GM19395 (cell line): ENCODE measurements around the gene CRNKL1.
A peak's percentile ranks its signal among the peaks of the same experiment; 100 is the strongest.

ENCODE experiments used
- ATAC-seq: cut with Tn5 transposase; IDR thresholded peaks from one replicate; pipeline ENCODE4 v1.9.1; 2021; ENCODE audit warnings: mild to moderate bottlenecking, moderate library complexity; ENCODE audit not compliant: unreplicated experiment

CRNKL1 gene

DNA sequence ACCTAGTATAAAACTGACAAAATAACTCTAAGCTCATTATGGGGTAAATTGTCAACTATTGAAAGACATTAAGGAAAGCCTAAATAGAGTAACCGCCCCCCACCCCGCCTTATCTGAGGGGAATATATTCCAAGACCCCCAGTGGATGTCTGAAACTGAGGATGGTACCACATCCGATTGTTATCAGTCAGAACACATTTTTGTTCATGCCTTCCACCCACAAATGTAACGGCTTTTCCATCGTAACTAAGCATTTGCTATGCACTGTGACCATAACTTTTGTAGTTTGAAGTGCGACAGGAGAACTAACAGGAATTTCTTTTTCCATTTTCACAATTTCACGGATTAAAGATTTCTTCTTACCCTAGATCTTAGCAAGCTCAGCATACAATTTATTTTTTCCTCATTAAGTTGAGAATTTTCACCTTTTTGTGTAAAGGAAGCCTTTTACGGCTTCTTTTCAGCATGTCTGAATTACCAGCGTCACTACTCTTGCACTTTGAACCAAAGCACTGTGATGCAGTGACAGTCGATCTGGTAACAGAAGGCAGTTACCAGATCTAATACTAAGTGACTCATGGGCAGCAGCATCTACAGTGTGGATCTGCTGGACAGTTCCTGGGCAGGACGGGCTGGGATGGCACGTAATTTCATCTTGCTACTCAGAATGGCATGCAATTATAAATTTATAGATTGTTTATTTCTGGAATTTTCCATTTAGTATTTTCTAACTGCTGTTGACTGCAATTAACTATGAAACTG, 11.9 kb upstream of the CRNKL1 start:
- ATAC-seq = no peak

- no peak for ATAC-seq
Observed at GRCh38 chr20:20060234-20060998, 8.2 kb upstream of the CRNKL1 start.

DNA sequence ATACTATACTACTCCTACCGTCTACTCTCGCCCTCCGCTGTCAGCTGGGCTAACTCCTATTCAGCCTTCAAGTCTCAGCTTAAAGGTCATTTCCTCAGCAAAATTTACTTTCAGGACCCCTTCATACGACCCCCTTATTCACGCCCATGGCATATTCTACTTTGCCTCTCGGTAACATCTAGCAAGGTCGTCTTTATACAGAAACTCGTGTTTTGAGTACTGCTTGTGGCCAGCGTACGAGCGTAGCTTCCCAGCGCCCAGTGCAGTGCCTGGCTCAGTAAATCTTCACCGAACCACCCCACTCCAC, 546 bp downstream of the CRNKL1 start:
- ATAC-seq = peak; percentile 1

DNA sequence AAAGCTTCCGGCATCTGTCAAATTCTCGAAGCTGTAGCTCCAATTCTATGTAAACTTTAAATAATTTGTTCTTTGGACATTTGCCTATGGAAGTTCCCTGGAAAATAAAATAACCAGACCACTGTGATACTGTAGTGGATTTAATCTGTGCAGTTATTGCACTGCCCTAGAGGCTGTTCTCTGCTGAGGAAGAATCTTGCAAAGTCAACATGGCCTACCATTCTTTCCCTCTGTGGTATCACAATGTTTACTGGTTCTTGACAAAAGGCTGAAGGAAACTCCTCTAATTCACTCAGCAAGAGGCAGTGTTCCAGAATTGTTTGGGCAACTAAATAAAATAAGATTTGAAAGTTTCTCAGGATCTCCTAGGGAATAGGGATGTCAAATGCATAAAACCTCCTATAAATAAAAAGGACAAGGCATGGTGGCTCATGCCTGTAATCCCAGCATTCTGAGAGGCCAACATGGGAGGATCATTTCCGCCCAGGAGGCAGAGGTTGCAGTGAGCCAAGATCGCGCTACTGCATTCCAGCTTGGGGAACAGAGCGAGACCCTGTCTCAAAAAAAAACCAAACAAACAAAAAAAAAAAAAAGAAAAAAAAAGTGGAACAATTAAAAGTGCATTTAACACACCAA, 12.4 kb downstream of the CRNKL1 start:
- no peak for ATAC-seq

- no peak for ATAC-seq
Observed at GRCh38 chr20:20038586-20038985, 13.7 kb downstream of the CRNKL1 start.

GRCh38 chr20:20037960-20038359, 14.3 kb downstream of the CRNKL1 start:
- no peak for ATAC-seq

DNA sequence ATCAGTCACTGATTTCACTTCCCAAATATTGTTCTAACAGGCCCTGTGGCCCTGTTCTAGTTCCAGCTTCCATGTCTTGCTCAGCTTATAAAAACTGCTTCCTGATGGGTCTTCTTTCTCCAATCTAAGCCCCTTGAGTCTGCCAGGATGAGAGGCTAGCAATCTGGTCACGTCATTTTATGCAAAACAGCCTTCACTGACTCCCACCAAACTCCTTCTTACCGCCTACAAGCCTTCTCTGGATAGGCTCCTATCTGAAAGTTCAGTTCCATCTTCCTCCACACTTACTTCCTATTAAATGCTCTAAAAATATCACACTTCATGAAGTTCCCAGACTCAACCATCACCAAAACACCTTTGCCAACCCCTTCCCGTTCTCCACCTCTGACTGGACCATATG, 15.5 kb downstream of the CRNKL1 start:
- no peak for ATAC-seq

- ATAC-seq = no peak
Observed at GRCh38 chr20:20034486-20034885, 17.8 kb downstream of the CRNKL1 start.

DNA sequence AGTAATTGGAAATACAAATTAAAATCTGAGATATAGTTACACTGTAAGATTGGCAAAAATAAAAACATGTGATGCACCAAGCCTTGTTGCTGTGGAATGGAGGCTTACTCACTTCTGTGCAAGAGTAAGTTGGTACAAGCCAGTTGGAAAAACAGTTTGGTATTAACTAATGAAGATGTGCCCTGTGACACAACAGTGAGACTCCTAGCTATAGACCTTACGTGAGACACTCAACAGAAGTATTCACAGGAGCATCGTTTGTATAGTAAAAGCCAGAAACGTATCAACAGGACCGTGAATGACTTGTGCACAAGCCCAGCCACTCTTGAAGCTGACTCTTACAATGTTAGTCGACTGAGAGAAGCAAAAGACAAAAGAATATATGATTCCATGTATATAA, 20.5 kb downstream of the CRNKL1 start:
- ATAC-seq = no peak

- ATAC-seq = no peak
Observed at GRCh38 chr20:20027284-20027683, 25.0 kb downstream of the CRNKL1 start.

DNA sequence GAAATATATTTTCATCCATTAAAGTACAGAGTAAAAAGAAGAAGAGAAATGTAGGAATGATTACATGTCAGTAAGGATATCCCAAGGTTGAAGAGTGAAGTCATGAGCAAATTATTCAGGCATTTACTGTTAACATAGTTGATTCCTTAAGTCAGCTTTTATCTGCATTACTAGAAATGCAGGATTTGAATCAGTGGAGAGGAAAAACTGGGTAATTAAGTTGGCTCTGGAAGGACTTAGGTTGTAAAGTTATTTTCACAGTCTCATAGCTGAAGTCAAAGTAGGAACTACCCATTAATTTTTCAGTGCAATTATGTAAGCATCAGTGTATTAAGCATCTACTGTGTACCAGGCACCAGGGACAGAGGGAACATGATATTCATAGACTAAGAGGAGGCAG, 27.3 kb downstream of the CRNKL1 start:
- no peak for ATAC-seq

GRCh38 chr20:20023395-20023794, 28.9 kb downstream of the CRNKL1 start:
- no peak for ATAC-seq

DNA sequence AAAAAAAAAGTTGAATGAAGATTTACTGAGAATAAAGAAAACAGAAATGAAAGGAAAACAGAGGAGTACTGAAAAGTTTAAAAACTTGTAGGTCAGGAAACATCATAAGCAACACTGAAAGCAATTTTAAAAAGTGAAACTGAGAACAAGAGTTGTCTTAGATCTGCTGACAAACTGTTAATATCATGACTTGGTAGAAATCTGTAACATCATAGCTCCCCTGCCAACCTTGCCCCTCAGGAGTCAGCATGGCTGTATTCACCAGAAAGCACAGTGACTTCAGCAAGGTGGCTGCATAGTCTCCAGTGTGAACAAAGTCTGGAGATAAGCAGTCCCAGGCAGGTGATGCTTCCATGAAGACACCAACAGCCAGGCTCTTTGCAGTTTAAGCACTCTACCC, 29.8 kb downstream of the CRNKL1 start:
- ATAC-seq = peak; percentile 79

DNA sequence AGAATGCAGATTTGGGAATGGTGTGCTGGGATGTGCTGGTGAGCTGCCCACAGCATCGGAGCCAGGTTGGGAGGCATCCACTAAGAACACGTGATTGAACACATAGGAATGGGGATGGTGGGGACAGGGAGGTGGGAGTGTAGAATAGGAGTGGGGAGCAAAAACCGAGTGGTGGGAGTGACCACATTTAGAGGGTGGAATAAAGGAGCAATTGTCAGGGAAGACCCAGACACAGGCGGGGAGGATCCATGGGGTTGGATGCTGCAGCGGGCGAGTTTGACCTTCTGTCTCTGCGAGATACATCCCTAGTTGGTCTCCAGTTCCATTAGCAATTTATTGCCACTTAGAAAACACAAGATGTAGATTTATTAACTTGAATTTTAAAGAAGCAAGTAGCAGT, 30.4 kb downstream of the CRNKL1 start:
- ATAC-seq = no peak

DNA sequence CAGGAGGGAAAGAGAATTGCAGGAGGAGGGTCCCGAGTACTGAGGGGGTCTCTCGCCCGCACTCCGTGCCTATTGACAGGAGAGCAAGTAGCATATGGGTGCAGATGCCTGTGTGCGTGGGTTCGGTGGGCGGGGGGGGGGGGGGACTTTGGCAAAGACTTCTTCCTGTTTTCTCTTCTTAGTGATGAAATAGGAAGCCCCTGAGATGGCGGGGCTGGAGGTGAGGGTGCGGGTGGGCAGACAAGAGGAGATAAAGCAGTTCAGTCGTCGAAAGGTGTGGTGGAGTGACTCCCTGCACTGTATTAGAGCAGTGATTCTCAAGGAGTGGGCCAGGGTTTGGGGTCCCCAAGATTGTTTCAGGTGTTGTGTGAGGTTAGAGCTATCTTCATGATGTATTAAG, 31.4 kb downstream of the CRNKL1 start:
- ATAC-seq = no peak

GRCh38 chr20:20019123-20019522, 33.1 kb downstream of the CRNKL1 start:
- no peak for ATAC-seq

DNA sequence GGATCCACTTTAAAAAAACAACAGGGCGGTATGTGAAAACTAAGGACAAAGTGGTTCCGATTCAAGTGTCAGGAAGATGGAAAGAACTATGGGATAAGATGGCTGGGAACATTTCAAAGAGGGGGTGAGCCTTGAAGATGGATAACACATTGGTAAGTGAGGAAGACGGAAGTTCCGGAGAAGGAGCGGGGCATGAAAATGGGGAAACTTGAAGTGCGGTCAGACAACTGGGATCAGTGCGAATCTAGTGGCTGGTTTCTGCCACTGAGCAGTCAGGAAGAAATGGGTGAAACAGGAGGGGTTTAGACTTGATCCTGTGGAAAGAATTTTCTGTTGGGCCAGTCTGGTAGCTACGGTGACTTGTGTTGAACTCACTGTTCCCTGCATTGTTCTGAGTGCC, 33.9 kb downstream of the CRNKL1 start:
- no peak for ATAC-seq

GRCh38 chr20:20017844-20018185, 34.5 kb downstream of the CRNKL1 start:
- ATAC-seq = peak; percentile 3

DNA sequence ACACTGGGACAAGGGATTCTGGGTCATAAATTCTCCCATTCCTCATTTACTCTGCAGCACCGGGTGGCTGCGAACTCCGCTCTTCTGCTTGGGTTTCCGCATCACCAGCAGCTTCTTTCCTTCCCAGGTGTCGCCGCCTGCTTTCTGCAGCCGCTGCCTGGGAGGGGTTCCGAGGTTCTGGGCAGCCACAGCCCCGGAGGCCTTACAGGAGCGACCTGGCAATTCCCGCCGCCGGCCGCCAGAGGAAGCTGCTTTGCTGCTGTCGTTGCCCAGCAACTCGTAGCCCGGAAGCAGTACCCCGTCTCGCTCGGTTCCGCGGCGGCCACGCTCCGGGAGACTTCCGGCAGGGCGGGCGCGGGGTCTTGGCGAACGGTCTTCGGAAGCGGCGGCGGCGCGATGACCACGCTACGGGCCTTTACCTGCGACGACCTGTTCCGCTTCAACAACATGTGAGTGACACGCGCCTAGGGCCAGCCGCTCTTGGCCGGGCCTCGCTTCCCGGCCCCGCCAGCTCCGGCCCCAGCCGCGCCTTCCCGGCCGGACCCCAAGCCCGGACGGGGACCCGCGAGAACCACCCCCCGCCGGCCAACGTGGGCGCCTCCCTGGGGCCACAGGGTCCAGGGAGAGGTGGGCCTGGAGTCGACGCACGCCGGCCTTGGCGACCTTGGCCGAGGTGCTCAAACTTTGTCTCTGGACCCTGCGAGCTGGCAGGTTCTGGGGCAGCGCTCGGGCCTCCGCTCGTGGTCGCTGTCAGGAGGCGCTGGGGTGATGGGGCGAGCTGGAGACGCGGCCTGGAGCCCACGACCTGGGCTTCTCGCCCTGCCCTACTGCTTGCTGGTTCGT, 35.0 kb downstream of the CRNKL1 start, which contains the start of gene NAA20:
Gene NAA20 (plus strand): TSS at position 362 of the 843 bp plus-strand sequence. CDS start 35 bp downstream, at position 397.
- ATAC-seq = peak; percentile 99

- no peak for ATAC-seq
Observed at GRCh38 chr20:20014659-20015058, 37.6 kb downstream of the CRNKL1 start.

- ATAC-seq = no peak
Observed at GRCh38 chr20:20012541-20012940, 39.7 kb downstream of the CRNKL1 start.
